ENCODE results near the gene CNTNAP2.

DNA sequence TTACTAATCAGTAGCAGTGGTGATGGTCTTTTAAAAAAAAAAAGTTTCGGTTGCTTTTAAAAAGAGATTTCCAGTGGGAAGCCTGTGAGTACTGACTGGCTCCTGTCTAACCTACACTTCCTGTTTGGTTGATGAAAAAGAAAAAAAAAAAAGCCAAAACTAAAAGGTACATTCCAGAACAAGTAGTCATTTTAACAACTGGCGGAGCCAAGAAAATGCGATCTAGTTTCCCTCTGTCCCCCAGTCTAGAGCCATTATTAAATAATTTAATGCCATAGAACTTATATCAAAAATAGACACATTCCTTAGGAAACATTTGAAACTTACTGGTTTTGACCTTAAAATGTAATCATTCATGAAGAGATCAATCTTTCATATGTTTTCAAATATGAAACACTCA, 2219.8 kb downstream of the CNTNAP2 start:
- TF ChIP-seq POLR2A (IDR thresholded peaks at IDR 0.05; ENCODE audit: control extremely low read depth in 1 of 2, low read depth in 2 of 2, low read length in 2 of 2) (no peak), ASH2L (IDR thresholded peaks at IDR 0.05; ENCODE audit: low read length) (no peak), CHD1 (IDR thresholded peaks at IDR 0.05; ENCODE audit: low read depth, low read length) (no peak), RAD21 (IDR thresholded peaks at IDR 0.05 in 1 of 2, conservative IDR thresholded peaks at IDR 0.05 in 1 of 2; ENCODE audit: low read depth in 2 of 2, low read length in 2 of 2) (no peak), RNF2 (IDR thresholded peaks at IDR 0.05; ENCODE audit: borderline replicate concordance, low read depth, low read length, missing control alignments, poor library complexity, severe bottlenecking) (no peak), JUND (IDR thresholded peaks at IDR 0.05; ENCODE audit: low read length) (no peak), FOSL1 (IDR thresholded peaks at IDR 0.05; ENCODE audit: insufficient read depth, low read depth, low read length) (no peak), EZH2 (IDR thresholded peaks at IDR 0.05; ENCODE audit: low read depth, low read length, severe bottlenecking) (no peak)
- TF ChIP-seq, protein P1, sequence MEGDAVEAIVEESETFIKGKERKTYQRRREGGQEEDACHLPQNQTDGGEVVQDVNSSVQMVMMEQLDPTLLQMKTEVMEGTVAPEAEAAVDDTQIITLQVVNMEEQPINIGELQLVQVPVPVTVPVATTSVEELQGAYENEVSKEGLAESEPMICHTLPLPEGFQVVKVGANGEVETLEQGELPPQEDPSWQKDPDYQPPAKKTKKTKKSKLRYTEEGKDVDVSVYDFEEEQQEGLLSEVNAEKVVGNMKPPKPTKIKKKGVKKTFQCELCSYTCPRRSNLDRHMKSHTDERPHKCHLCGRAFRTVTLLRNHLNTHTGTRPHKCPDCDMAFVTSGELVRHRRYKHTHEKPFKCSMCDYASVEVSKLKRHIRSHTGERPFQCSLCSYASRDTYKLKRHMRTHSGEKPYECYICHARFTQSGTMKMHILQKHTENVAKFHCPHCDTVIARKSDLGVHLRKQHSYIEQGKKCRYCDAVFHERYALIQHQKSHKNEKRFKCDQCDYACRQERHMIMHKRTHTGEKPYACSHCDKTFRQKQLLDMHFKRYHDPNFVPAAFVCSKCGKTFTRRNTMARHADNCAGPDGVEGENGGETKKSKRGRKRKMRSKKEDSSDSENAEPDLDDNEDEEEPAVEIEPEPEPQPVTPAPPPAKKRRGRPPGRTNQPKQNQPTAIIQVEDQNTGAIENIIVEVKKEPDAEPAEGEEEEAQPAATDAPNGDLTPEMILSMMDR (IDR thresholded peaks at IDR 0.05; ENCODE audit: control extremely low read depth in 1 of 3, insufficient read depth in 1 of 3, low read depth in 1 of 3, low read length in 3 of 3), result no peak
- TF ChIP-seq, protein P2, sequence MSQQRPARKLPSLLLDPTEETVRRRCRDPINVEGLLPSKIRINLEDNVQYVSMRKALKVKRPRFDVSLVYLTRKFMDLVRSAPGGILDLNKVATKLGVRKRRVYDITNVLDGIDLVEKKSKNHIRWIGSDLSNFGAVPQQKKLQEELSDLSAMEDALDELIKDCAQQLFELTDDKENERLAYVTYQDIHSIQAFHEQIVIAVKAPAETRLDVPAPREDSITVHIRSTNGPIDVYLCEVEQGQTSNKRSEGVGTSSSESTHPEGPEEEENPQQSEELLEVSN (IDR thresholded peaks at IDR 0.05), result no peak
